NCI-H187 treated with DMSO at 0.1 percent for 48 hours (cell line): ENCODE measurements around the gene PDZD7.

Experiments
- DNase-seq: peaks from one replicate; lab custom pipeline; 2025; lab: John Stamatoyannopoulos, UW

The PDZD7 gene

GRCh38 chr10:101060951-101061623 lies 30.2 kb upstream of the PDZD7 start:
- no peak for DNase-seq

- DNase-seq = peak; percentile 54
Measured at GRCh38 chr10:101060036-101060950, 29.4 kb upstream of the PDZD7 start.

- DNase-seq = no peak
Measured at GRCh38 chr10:101056365-101057151, 25.6 kb upstream of the PDZD7 start.

- no peak for DNase-seq
Measured at GRCh38 chr10:101055411-101055810, 24.5 kb upstream of the PDZD7 start.

GRCh38 chr10:101054876-101055275 lies 23.9 kb upstream of the PDZD7 start:
- DNase-seq = no peak

GRCh38 chr10:101054351-101054750 lies 23.4 kb upstream of the PDZD7 start:
- no peak for DNase-seq

- DNase-seq = no peak
Measured at GRCh38 chr10:101053516-101053915, 22.6 kb upstream of the PDZD7 start.

- DNase-seq = no peak
Measured at GRCh38 chr10:101052285-101052684, 21.4 kb upstream of the PDZD7 start.

- no peak for DNase-seq
Measured at GRCh38 chr10:101050208-101051069, 19.5 kb upstream of the PDZD7 start.

GRCh38 chr10:101047961-101048892 lies 17.3 kb upstream of the PDZD7 start:
- DNase-seq = peak; percentile 49

- no peak for DNase-seq
Measured at GRCh38 chr10:101047268-101047667, 16.3 kb upstream of the PDZD7 start.

GRCh38 chr10:101046332-101047238 lies 15.7 kb upstream of the PDZD7 start:
- peak; percentile 32 for DNase-seq

- no peak for DNase-seq
Measured at GRCh38 chr10:101044117-101044516, 13.2 kb upstream of the PDZD7 start.

- no peak for DNase-seq
Measured at GRCh38 chr10:101043363-101043707, 12.4 kb upstream of the PDZD7 start.

- peak; percentile 68 for DNase-seq
Measured at GRCh38 chr10:101042667-101043362, 11.9 kb upstream of the PDZD7 start.

GRCh38 chr10:101042118-101042517 lies 11.2 kb upstream of the PDZD7 start:
- DNase-seq = no peak

GRCh38 chr10:101041252-101041761 lies 10.4 kb upstream of the PDZD7 start:
- DNase-seq = no peak

- no peak for DNase-seq
Measured at GRCh38 chr10:101040851-101041250, 9.9 kb upstream of the PDZD7 start.

GRCh38 chr10:101040061-101040460 lies 9.1 kb upstream of the PDZD7 start:
- no peak for DNase-seq
